Loucy (cell line): Measurements from ENCODE around the gene PALD1.
A peak's percentile ranks its signal among the peaks of the same experiment; 100 is the strongest.

Experiments
- H2AFZ ChIP-seq: fragments of 200-600 bp; sonication (generic); 2 replicates; pipeline ENCODE4 v1.6.0; 2016; ENCODE audit warnings: antibody characterized with exemption, mild to moderate bottlenecking, low read length, moderate library complexity
- H3F3A ChIP-seq: fragments of 200-600 bp; 2 replicates; pipeline ENCODE4 v1.6.0; 2016; ENCODE audit warnings: antibody characterized with exemption, low read depth, mild to moderate bottlenecking
- H3K27me3 ChIP-seq: fragments of 200-600 bp; sonication (generic); 2 replicates; pipeline ENCODE4 v1.6.1; 2014; ENCODE audit warnings: low read length, mild to moderate bottlenecking; ENCODE audit not compliant: insufficient read depth, poor library complexity, severe bottlenecking
- H3K36me3 ChIP-seq: fragments of 200-600 bp; sonication (generic); 2 replicates; pipeline ENCODE4 v1.6.1; 2016; ENCODE audit warnings: low read length; ENCODE audit not compliant: insufficient read depth
- H3K4me1 ChIP-seq: fragments of 200-600 bp; sonication (generic); 2 replicates; pipeline ENCODE4 v1.5.1; 2014; ENCODE audit warnings: low read length, mild to moderate bottlenecking; ENCODE audit not compliant: insufficient read depth, poor library complexity, severe bottlenecking
- H3K4me2 ChIP-seq: fragments of 200-600 bp; sonication (generic); 2 replicates; pipeline ENCODE4 v1.6.0; 2014; ENCODE audit warnings: antibody characterized with exemption, low read length, low read depth, mild to moderate bottlenecking; ENCODE audit not compliant: poor library complexity, severe bottlenecking
- H3K4me3 ChIP-seq: fragments of 200-600 bp; sonication (generic); 2 replicates; pipeline ENCODE4 v1.5.1; 2014; ENCODE audit warnings: low read length, mild to moderate bottlenecking, mixed read lengths; ENCODE audit not compliant: poor library complexity, severe bottlenecking
- H3K79me2 ChIP-seq: fragments of 200-600 bp; sonication (generic); 2 replicates; pipeline ENCODE4 v1.6.1; 2014; ENCODE audit warnings: low read length; ENCODE audit not compliant: insufficient read depth
- H3K9ac ChIP-seq: fragments of 200-600 bp; sonication (generic); 2 replicates; pipeline ENCODE4 v1.6.0; 2014; ENCODE audit warnings: mild to moderate bottlenecking, low read depth, low read length, moderate library complexity; ENCODE audit not compliant: poor library complexity, severe bottlenecking
- H3K9me2 ChIP-seq: fragments of 200-600 bp; sonication (generic); replicated peaks from 2 replicates; pipeline ENCODE4 v1.6.1; 2016; ENCODE audit warnings: low read depth, low read length, mixed read lengths
- H3K9me3 ChIP-seq: fragments of 200-600 bp; sonication (generic); 2 replicates; pipeline ENCODE4 v1.6.1; 2014; ENCODE audit warnings: mild to moderate bottlenecking, antibody characterized with exemption, low read length, low read depth; ENCODE audit not compliant: insufficient read depth
- H4K20me1 ChIP-seq: fragments of 200-600 bp; sonication (generic); 2 replicates; pipeline ENCODE4 v1.6.0; 2014; ENCODE audit warnings: antibody characterized with exemption, low read length, mild to moderate bottlenecking; ENCODE audit not compliant: insufficient read depth, poor library complexity, severe bottlenecking
- CTCF ChIP-seq: fragments of 200-600 bp; sonication (generic); conservative IDR thresholded peaks from 2 replicates; pipeline ENCODE4 v1.5.1; 2014; ENCODE audit warnings: mild to moderate bottlenecking, antibody characterized with exemption, low read length
- EZH2phosphoT487 ChIP-seq: fragments of 200-600 bp; IDR thresholded peaks from 2 replicates; pipeline ENCODE4 v1.6.1; 2018; ENCODE audit warnings: antibody characterized with exemption, mild to moderate bottlenecking, moderate library complexity, borderline replicate concordance

PALD1 gene

DNA sequence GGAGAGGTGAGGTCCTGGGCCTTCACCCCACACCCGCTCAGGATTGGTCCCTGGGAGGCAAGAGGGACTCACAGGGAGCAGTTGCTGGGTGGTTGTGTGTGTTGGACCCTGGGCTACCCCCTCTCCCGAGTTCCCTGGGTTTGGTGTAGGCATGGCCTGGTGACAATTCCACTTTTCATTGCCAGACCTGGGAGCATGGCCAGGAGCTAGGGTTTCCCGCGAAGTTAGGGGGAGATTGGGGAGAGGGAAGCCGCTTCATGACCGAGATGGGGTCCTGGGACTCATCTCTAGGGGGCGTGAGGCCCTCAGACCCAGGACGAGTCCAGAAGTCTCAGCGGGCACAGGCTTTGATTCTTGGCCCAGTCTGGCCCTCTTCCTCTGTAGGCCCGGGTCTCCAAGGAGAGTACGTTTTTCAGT lies 606 bp downstream of the PALD1 start:
- Histone ChIP-seq H3K9me3 (no peaks in the 10 kb centered on the region), H3K4me1 (peaks cover 65% of the 10 kb centered on the region), H2AFZ (peak overlapping the region; percentile 74; the same call in 1 of the 2 replicates), H3K9me2 (no peaks in the 10 kb centered on the region), H3K27me3 (no peaks in the 10 kb centered on the region), H3K79me2 (peaks cover 42% of the 10 kb centered on the region), H3K36me3 (no peaks in the 10 kb centered on the region), H3K9ac (peak overlapping the region; percentile 77), H4K20me1 (no peaks in the 10 kb centered on the region), H3F3A (0 out of 2 replicates have a peak, but pooled peaks cover 9% of the 10 kb centered on the region), H3K4me2 (peak overlapping the region; percentile 80), H3K4me3 (peak overlapping the region; percentile 86)
- TF ChIP-seq EZH2phosphoT487 = no peak
- peak; percentile 52 for TF ChIP-seq CTCF

- peak overlapping the region; percentile 77 for H3K9ac ChIP-seq
Measured at GRCh38 chr10:70479626-70480238, 1.2 kb downstream of the PALD1 start.

GRCh38 chr10:70480239-70480861 lies 1.8 kb downstream of the PALD1 start:
- no peaks in the 10 kb centered on the region for H3K9me3 ChIP-seq
- no peaks in the 10 kb centered on the region for H3K9me2 ChIP-seq
- peak overlapping the region; percentile 77 for H3K9ac ChIP-seq
- no peaks in the 10 kb centered on the region for H3K36me3 ChIP-seq
- no peaks in the 10 kb centered on the region for H4K20me1 ChIP-seq
- peaks cover 42% of the 10 kb centered on the region for H3K79me2 ChIP-seq
- no peaks in the 10 kb centered on the region for H3K27me3 ChIP-seq
- H2AFZ ChIP-seq = no peak overlapping the region
- H3K4me2 ChIP-seq = peak overlapping the region; percentile 80
- TF ChIP-seq EZH2phosphoT487 (no peak), CTCF (no peak; the same call in 1 of the 2 replicates)
- 0 out of 2 replicates have a peak, but pooled peaks cover 9% of the 10 kb centered on the region for H3F3A ChIP-seq
- peak overlapping the region; percentile 86 for H3K4me3 ChIP-seq
- peaks cover 65% of the 10 kb centered on the region for H3K4me1 ChIP-seq

More at GRCh38 chr10:70479626-70480238, 1.2 kb downstream of the PALD1 start:
- Histone ChIP-seq H2AFZ (0 out of 2 replicates have a peak overlapping the region, but pooled peaks have one; percentile 74), H3K4me3 (peak overlapping the region; percentile 86), H3F3A (0 out of 2 replicates have a peak, but pooled peaks cover 9% of the 10 kb centered on the region), H3K79me2 (peaks cover 42% of the 10 kb centered on the region), H3K4me2 (peak overlapping the region; percentile 80), H3K9me3 (no peaks in the 10 kb centered on the region), H3K27me3 (no peaks in the 10 kb centered on the region), H3K4me1 (peaks cover 65% of the 10 kb centered on the region), H3K9me2 (no peaks in the 10 kb centered on the region), H3K36me3 (no peaks in the 10 kb centered on the region), H4K20me1 (no peaks in the 10 kb centered on the region)
- TF ChIP-seq EZH2phosphoT487 (no peak), CTCF (peak; percentile 6; the same call in 1 of the 2 replicates)
